HG03378 (cell line): ENCODE data around the gene BLNK.
A peak's percentile ranks its signal among the peaks of the same experiment; 100 is the strongest.

ENCODE experiments used
- ATAC-seq: cut with Tn5 transposase; IDR thresholded peaks from one replicate; pipeline ENCODE4 v1.9.1; 2021; ENCODE audit warnings: mild to moderate bottlenecking, moderate library complexity; ENCODE audit not compliant: unreplicated experiment

Gene BLNK

DNA sequence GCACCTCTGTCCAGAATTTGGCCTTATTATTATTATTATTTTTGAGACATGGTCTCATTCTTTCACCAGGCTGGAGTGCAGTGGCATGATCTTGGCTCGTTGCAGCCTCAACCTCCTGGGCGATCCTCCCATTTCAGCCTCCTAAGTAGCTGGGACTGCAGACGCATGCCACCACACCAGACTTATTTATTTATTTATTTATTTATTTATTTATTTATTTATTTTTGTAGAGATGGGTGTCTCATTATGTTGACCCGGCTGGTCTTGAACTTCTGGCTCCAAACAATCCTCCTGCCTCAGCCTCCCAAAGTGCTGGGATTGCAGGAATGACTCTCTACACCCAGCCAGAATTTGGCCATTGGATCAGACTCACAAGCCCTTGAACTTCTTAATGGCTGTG is 6.4 kb downstream of the BLNK start:
- ATAC-seq: no peak

DNA sequence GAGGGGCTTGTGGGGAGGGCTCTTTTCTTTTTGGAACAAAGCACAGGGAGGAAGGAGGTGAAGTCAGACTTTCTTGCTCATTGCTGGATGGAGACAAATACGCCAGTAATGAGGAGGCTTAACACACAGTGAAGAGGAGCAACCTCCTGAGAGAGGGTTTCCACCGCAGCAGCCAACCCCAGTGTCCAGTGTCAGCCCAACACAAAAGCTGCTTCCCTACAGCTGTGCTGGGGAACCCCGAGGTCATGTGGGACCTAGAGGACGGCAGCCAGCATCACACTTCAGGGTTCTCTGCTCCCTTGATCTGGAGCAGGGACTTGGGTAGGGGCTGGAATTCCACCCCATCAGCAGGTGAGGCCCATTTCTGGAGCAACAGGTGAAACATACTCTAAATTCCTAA is 7.7 kb downstream of the BLNK start:
- ATAC-seq: no peak

DNA sequence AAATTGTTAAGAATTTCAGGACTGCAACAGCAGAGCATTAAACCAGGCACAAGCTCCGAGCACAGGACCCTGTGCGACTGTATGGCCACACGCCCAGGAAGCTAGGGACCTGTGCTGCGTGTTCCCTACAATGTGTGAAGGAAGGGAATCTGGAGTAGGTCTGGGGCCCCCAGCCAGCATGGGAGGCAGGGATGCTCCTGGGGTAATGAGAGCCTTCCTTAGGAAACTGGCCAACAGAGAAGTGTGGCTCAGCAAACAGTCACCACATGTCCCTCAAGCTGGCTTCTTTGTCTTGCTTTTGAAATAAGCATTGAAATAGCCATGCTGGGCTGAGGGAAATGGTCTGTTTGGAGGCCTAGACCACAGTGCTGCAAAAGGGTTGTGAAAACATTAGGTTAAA is 8.2 kb downstream of the BLNK start:
- ATAC-seq: no peak

DNA sequence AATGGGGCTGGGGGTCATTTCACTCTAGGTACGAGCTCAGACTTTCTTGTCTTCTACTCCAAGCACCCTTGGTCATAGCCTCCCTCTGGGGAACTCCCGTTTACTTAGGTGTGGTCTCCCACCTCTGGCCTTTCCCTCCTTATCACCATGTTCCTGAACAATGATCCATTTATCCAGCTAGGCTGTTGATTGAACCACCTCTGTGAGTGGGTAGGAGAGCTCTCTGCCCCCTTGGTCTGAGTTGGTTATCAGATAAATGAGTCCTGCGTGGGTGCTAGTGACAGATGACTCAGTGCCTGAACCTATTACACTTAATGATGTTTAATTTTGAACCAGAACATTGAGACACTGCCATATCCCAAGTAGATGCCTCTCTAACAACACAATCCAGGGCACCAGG is 9.4 kb downstream of the BLNK start:
- ATAC-seq: no peak

DNA sequence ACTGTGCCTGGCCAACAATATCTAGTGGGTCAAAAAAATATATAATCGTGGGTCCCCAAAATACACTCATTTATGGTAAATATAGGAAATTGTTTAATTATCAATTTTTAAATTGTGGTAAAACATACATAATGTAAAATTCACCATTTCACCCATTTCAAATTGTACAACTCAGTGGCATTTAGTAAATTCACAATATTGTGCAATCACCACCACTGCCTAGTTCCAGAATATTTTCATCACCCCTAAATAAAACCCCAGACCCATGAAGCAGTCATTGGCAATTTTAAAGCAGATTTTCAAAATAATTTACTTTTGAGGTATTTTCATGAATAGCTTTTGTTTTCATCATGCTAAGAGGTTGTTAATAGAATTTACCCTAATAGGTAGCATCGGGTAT is 10.2 kb downstream of the BLNK start:
- ATAC-seq: no peak

DNA sequence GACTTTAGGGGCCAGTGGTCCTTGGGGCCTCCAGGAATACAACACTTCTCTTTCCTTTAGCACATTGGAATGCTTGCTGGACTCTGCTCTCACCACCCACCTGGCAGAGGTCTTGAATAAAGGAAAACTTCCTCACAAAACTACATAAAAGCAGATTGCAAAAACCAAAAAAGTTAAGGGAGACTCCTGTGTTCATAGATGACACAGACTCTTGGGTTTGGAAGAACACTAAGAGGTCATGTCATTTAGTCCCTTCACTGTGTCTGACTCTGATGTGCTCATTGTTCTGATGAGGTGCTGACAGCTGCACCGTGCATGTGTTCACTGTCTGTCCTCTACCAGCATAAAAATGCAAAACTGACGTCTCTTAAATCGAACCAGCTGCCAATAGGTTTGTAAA is 11.4 kb downstream of the BLNK start:
- ATAC-seq: no peak

DNA sequence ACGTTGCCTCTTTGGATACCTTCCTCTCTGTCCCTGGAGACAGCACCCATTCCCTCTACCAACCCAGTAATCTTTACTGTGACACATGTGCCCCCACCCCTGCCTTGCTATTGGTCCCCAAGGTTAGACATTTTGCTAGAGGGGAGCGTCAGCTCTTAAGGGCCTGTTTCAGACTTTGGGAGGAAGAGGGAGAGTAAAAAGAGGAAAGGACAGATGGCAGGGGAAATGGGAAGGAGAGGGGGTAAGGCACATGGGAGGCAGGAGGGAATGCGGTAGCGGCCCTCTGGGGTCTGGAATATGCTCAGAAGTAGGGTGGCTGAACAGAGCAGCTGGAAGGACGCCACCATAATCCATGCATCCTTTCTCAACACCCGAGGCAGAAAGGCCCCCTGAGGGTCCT is 12.2 kb downstream of the BLNK start:
- no peak for ATAC-seq

DNA sequence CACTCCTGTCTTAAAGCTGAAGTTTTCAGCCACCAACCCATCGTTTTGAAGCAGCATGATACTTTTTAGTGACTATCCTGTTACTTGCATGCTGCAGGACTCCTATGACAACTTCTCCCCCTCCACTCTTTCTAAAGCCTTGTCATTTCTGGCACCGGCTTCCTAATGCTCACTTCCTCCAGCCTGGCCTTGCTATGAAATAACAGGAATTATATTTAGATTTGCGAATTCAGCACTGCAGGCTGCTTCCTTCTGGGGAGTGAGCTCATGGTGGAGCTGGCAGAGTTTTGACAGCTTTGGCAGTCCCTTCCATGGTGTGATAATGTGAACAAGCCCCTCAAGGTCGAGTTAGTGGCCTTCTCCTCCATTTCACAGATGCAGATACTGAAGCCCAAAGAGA is 13.4 kb downstream of the BLNK start:
- ATAC-seq: no peak

DNA sequence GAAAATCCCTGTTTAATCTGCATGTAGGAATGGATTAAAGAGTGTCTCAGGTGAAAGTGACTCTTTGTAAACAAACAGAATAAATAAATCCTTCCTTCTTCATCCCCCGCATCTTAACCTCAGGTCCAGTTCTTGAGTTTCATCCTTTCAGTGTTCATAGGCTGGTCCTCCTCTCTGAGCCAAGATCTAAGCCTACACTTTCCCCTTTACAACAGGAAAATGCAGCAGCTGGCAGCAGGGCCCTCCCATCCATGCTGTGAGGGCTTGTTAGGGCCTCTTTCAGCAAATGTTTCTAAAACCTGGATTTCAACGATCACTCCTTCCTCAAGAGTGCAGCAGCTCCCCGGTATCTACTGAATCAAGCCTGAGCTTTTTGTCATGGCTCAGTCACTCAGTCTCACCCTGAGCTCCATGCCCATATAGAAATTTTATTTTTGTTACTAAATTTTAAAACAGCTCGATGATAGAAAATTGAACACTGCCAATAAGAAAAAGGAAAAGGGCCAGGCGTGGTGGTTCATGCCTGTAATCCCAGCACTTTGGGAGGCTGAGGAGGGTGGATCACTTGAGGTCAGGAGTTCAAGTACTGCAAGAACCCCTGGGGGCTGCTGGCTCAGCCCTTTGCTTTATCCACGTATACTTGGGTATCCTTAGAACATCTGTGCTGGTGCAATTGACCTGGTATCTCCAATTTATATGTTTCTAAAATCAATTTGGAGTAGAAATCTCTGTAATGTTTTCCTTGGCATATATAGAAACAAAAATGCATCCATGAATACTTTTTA is 15.6 kb downstream of the BLNK start:
- ATAC-seq: no peak

DNA sequence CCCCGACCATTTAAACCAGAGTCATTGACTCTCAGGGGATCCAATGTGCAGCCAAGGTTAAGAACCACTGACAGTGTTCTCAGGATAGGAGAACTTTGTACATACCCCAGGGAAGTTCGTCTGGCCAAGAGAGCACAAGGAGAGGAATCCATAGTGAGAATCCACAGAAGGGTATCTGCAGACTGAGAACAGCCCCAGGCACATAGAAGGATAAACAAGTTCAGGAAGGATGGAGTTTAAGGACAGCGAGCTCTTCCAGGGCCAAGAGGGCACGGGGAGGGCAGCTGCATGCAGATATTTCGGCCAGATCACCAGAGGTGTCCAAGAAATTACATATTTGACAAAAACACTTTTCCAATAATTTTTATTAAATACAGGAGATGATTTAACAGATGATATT is 16.4 kb downstream of the BLNK start:
- ATAC-seq: no peak

DNA sequence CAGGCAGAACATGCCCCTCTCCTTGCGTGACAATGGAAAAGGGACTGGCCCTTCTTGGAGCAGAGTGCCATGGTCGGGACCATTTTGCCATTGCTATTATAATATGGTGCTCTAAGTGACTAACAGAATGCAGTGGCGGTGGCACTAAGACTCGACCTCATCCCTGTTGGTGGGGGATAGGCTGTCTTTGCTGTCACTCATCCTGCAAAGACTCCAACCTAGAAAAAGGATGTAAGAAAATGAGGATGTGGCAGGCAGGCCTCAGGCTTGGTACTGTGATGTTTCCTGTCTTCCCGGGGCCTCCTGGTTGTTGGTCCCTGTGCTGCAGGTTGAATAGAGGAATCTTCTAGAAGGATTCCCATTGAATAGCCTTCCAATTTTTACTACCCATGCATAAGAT is 18.6 kb downstream of the BLNK start:
- no peak for ATAC-seq

DNA sequence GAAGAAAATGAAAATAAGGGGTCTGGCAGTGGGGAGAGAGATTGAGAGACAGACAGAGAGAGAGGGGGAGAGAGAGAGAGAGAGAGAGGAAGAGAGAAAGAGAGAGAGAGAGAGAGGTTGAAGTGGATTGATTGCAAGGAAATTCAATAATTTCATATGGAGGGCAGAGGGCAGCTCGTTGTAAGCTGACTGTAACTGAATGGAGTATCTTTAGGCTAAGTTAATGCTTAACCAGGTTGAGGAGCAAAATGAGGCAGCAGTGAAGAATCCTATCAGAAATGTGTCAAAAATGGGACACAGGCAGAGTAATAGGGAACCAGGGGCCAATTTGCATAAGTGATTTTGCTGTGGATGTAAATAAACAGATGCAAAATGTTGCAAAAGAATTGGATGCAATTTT is 21.0 kb downstream of the BLNK start:
- ATAC-seq: no peak

DNA sequence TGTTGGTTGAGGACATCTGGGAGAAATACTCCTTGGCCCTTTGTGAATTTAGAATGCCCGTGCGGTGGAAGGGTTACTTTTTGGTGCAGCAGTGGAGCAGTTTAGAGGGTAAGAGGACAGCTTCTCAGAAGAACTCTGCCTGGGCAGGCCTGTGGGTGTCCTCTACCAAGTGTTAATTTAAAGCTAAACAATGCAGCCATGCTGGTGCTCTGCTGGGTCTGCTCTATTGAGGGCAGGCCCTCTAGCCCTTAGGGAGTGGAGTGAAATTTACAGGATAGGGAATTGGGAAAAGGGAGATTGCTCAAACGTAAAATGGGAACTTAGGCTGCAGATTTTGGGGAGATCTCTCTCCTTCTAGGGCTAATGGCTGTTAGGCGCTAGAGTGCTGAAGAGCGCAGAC is 22.1 kb downstream of the BLNK start:
- no peak for ATAC-seq

DNA sequence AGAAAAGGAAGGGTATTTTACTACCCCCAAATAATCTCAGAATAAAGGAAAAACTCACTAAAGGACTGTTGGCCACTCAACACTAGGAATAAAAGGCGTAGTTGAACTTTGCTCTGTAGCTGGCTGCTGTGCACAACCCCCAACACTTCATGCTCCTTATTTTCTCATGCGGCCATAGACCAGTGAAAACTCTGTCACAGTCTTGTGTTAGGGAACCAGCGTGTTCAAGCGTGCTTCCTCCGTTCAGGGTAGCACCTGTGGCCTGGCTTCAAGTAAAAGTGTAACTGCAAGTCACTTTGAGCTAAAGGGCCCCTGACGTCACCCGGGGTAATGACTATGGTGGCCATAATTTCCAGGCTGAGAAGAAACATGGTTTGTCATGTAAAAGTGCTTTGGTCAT is 27.0 kb downstream of the BLNK start:
- peak; percentile 95 for ATAC-seq

DNA sequence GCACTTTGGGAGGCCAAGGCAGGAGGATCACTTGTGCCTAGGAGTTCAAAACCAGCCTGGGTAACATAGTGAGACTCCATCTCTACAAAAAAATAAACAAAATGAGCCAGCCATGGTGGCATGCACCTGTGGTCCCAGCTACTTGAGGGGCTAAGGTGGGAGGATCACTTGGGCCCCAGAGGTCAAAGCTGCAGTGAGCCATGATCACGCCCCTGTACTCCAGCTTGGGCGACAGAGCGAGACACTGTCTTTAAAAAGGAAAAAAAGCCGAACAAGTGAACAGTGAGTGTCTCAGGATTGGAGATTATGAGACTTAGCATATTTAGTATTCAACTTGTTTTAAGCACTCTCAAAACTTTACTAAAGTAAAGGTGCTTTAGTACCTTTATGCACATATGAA is 28.1 kb downstream of the BLNK start:
- ATAC-seq: no peak

DNA sequence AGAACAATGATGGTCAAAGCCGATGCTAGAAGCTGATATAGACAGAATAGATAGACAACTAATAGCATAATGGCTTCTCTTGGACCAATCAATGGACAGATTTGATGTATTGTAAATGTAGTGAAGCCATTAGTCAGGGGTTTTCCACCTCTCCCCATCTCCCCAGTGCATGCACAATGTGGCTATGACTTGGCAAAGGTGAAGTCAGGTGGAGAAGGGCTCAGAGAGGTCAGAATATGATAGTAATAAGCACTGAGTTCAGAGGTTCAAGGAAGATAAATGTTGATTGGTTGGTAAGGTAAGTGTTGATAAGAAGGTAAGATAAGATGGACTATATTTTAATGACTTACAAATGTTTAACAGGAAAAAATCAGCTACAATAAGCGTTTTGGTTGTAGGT is 28.5 kb downstream of the BLNK start:
- ATAC-seq: no peak

DNA sequence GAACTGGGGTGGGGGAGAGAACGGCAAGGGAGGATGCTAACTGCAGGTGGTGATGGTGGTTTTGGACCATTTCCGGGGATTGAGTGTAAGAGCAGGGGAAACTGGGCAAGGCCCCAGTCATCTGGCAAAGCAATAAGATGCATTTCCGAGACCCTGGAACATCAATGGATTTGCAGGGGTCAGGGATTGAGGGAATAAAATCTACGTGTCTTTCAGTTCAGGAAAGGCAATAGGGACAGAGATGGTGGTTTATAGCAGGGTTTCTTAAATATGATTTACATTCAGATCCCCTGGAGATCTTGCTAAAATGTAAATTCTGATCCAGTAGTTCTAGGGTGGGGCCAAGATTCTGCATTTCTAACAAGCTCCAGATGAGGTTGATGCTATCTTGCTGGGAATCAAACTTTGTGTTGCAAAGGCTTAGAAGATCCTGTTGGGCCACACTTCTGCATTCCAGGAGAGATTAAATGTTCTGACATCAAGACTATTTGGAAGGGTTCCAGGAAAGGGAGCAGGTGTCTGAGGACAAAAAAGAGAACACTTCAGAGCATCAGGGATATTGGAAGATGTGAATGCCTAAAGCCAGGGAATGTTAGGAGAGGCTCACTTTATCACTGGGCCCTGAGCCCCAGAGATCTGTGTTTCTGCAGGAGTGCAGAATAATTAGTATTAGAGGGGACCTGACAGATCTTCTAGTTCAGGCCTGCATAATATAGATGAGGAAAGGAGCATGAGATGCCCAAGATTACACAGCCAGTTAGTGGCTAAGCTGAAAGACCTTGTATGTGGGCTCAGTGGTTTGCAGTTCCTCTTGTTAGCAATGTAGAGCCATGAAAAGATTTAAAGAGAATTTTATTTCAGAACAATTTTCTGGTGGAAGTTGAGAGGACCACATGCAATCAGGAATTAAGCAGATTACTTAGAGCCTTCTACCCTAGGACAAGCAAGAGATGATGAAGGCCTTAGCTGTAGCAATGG is 32.4 kb downstream of the BLNK start:
- no peak for ATAC-seq

DNA sequence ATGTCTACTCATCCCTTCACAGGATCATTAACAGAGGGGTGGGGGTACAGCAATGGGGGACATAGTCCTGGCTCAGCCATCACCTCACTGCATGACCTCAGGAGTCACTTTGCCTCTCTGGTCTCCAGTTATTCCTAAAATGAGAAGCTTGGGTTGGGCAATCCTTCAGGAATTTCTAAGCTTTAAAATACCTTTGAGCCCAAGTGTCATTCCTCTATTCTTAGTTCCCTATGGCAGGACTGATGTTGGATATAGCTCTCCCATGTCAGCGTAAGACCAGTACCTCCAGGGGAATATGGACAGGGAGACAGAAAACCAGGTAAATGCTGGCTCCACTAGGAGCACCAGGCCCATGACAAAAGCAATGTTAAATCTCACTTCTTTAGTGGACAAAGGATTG is 34.5 kb downstream of the BLNK start:
- no peak for ATAC-seq

DNA sequence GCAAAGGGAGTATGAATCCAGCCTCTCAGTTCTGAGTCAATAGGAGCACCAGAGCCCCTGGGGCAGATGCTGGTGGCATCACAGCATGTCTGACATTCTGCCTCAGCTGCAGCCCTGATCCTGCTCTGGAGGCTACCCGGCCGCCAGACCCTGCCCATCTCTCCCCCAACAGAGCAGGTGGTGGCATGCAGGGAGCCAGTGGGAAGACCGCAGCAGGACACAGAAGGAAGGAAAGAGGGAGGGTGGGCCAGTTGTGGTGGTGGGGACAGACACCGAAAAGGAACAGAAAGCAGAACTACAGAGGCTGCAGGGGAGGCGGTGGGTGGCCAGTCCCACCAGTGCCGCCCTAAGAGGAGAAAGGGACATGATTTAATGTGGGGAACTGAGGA is 35.3 kb downstream of the BLNK start:
- ATAC-seq: no peak

DNA sequence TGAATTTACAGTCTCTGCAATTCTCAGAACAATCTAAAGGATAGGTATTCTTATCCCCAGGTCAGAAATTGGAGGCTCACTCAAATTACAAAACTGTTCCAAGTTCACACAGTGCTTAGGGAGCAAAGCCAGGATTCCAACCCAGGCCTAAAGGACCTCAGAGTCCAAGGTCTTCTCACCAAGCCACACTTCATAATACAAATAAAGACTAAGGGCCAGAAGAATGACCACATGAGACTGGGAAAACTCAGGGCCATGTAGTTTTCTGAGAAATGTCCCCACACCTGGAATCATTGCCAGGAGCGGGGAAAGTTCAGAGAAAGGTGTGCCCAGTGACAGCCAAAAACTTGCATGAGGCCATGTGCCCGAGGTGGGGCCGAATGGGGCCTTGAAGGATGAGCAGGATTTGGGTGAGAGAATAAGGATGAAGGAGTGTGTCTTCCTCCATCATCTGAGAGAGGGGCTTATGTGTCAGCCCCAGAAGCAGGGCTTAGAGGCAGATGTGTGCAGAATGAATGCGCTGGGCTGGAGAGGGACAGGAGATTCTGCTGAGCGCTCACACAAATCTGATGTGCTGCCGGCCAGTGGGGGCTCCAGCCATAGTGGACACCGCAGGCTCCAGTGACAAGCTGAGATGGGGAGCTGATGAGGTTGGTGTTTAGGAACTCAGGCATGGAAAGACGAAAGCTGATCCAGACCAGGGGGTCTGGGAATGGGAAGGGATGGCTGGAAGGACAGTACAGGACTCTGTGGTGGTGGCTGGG is 35.9 kb downstream of the BLNK start:
- ATAC-seq: no peak

DNA sequence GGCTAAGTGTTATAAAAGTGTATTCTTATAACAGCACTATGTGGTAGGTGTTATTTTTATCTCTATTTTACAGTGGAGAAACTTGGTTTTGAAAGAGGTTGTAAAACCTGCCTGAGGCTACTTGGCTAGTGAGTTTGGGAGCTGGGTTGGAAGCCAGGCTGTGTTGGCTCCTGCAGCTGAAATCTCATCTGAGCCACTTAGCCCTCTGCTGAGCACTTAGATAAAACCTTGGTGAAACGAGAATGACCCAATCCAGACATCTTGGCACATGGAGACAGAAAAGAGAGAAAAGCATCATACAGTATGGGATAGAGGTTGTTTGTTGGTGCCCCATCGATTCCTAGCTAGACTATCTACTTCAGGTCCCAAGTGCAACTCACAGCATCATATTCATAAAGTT is 37.4 kb downstream of the BLNK start:
- no peak for ATAC-seq
